Inflammatory macrophage treated with lipopolysaccharide for 1 hour (primary cell): ENCODE measurements around the gene TRIM44.

ENCODE experiments used
- DNase-seq, 2 donors: peaks; one replicate each; pipeline ENCODE4 v3.0.0-alpha.2; 2020 to 2022

TRIM44 gene

DNA sequence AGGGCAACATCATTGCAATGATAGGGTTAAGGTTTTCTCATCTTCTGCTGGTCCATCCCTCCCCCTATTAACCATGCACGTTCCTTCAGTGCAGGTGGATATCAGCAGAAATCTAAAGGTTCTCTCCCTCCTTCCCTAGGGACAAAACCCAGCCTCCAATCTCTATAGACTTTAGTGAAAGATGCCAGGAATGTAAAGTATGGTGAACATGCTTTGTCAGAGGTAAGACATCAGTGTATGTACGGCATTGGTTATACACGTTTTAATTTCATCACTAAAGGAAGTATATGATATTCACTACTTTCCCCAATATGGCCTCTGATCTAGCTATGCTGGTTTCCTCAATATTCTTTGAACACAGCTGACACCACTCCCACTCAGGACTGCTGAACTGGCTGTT lies 200.1 kb downstream of the TRIM44 start:
- no peak for DNase-seq

DNA sequence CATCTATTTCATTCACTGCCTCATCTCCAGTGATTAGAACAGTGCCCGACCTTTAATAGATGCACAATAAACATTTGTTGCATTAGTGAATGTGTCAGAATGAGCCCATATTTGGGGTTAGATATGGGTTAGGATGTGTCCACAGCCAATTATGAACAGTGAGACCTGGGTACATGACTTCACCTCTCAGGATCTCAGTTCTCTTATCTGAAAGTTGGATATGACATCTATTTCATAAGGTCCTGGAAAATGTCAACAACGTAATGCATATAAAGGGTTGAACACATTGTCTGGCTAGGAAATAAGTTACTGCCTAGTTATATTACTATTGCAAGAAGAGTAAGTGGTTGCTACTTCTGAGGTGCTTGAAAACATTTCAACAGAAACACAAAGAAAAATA lies 201.6 kb downstream of the TRIM44 start:
- no peak for DNase-seq

DNA sequence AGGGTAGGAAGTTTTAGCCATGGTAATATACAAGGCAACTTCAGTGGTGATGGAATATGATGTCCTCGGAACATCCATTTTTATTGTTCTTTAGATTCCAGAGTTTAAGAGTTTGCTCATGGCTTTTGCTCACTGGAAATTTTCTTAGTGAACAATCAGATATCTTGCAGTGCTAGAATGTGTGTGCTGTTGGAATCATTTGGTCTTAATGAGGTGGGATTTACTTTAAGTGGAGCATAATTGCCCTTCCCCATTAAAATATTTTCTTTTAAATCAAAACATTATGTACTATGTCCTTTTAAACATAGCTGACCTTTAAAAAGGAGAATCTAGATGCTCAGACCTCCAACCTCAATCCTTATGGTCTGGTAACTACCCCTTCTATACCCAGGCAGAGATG lies 204.0 kb downstream of the TRIM44 start:
- no peak for DNase-seq
